Left lobe of liver (tissue), 2 donors: Measurements from ENCODE around the gene ATXN7L1. TPM values are rescaled to one million over a fixed set of nuclear protein-coding genes. Genes with fewer than 3 reads are reported as not detected.
A peak's percentile ranks its signal among the peaks of the same experiment; 100 is the strongest.
"Not testable (repeated sequence)": the region's sequence is repeated elsewhere in the genome, so short reads cannot be mapped to it uniquely, and the experiment has no call there.

ENCODE experiments used
- ATAC-seq: fragments of 200-7000 bp; cut with Tn5 transposase; one replicate; pipeline ENCODE4 v1.9.1; 2020; ENCODE audit warnings: mild to moderate bottlenecking, moderate library complexity
- DNase-seq: peaks from one replicate; pipeline ENCODE4 v3.0.0-alpha.2; 2020; ENCODE audit warnings: low spot score
- total RNA-seq: library from RNA; stranded (reverse); gene quantifications from one replicate; pipeline ENCODE4 v1.2.1, GENCODE V29; 2021
- donor health status: DM: no; HTN: no; CAD: no; lungs with moderate emphysema.
- donor health status: DM: no; HTN: yes; CAD: no.

The ATXN7L1 gene
- total RNA-seq, 1 donor from 2014 or later = 15.5 TPM

DNA sequence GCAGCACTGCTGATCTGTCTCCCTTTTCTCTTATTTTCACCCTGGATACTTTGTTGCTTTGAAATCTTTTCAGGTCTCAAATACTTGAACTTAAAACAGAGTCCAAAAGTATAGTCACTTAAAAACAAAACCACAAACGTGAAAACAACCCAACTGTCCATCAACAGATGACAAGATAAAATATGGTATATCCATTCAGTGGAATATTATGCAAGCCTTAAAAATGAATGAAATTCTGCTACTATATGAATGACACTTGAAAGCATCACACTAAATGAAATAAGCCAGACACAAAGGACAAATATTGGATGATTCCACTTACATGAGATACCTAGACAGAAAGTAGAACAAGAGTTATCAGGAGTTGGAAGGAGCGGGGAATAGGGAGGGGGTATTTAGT lies 250.4 kb downstream of the ATXN7L1 start:
- DNase-seq (no peak), ATAC-seq (no peak)

DNA sequence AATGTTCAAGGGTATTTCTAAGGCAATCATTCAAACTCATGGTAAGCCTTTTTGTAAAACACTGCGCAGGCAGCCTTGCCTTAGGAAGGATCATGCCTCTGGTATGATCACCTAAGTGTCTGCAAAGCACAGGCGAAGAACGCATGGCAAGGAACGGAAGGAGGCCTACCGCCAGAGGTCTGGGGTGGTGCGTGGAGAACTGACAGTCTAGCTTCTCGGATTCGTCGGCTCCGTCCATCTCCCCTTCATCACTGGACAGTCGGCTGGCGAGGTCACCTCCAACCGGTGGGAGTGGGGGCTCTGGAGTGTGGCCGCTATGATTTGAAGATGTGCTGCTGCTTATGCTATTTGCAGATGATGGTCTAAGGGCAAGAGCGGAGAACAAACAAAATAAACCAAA lies 252.5 kb downstream of the ATXN7L1 start:
- no peak for DNase-seq
- ATAC-seq = no peak

DNA sequence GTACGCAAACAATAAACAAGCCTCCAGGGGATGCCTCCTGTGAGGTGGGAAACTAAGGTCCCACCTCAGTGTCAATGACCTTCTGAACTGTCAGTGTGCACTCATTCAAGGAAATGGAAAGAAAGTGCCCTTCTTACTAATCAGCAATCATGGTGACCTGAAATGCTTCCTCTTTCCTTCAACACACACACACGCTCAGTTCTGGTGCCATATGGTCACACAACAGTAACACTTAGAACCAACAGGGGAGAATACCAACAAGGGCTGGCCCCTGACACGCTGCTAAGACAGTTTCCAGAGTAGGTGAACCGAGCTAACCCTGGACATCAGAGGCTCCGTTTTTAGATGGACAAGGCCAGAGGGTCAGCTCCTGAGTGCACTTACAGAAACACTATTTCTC lies 253.0 kb downstream of the ATXN7L1 start:
- DNase-seq (no peak), ATAC-seq (no peak)

- ATAC-seq = no peak
- no peak for DNase-seq
Measured at GRCh38 chr7:105622106-105622731, 254.2 kb downstream of the ATXN7L1 start.

DNA sequence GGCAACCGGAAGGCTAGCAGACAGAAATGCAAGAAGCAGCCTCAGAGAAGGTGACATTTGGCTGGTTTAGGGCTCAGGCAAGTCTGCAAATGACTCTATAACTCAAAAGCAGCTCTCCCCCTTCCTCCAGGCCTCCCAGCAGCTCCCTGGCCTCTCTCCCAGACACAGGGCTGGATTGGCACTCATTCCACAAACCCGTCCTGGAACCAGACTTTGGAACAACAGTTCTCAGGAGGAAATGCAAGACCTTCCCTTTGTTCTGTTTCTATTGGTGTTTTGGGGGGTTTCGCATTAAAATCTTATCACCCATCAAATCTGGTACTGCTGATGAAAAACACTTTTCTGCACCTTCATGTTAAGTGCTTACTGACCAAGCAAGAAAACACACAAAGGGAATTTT lies 254.8 kb downstream of the ATXN7L1 start:
- peak; percentile 64 for ATAC-seq
- DNase-seq = no peak

- ATAC-seq = no peak
- no peak for DNase-seq
Measured at GRCh38 chr7:105621176-105621575, 255.2 kb downstream of the ATXN7L1 start.

DNA sequence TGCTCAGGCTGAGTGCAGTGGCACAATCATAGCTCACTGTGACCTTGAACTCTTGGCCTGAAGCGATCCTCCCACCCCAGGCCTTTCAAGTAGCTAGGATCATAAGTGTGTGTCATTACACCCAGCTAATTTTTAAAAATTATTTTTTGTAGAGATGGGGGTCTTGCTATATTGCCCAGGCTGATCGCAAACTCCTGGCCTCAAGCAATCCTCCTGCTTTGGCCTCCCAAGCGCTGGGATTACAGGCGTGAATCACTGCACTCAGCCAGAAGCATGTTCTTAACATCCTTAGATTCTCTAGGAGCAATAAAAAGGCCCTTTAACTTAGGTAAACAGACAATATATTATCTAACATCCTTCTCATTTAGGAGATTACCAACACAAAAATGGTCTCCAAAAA lies 256.8 kb downstream of the ATXN7L1 start:
- no peak for DNase-seq

DNA sequence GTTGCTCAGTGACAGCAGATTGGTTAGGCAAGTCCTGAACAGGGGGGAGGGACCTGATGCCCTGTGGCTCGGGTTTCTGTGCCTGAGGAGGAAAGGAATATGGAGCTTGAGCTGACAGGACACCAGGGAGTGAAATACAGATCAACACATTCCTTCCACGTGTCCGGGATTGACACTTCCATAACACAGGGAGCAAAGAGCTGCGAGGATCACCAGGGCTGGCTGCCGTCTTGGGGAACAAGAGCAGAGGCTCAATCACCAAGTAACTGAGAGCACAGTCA lies 258.4 kb downstream of the ATXN7L1 start:
- ATAC-seq (no peak), DNase-seq (no peak)

More for the DNA sequence above, 256.8 kb downstream of the ATXN7L1 start:
- no peak for ATAC-seq

- ATAC-seq (no peak), DNase-seq (no peak)
Measured at GRCh38 chr7:105617280-105618015, 259.0 kb downstream of the ATXN7L1 start.

GRCh38 chr7:105614341-105614840 lies 262.0 kb downstream of the ATXN7L1 start:
- no peak for DNase-seq

GRCh38 chr7:105613611-105614330 lies 262.6 kb downstream of the ATXN7L1 start:
- ATAC-seq = no peak
- no peak for DNase-seq

More at GRCh38 chr7:105614341-105614840, 262.0 kb downstream of the ATXN7L1 start:
- no peak for ATAC-seq

GRCh38 chr7:105612806-105613205 lies 263.6 kb downstream of the ATXN7L1 start:
- ATAC-seq (no peak), DNase-seq (no peak)

- ATAC-seq = peak; percentile 24
Measured at GRCh38 chr7:105611856-105612775, 264.3 kb downstream of the ATXN7L1 start.

DNA sequence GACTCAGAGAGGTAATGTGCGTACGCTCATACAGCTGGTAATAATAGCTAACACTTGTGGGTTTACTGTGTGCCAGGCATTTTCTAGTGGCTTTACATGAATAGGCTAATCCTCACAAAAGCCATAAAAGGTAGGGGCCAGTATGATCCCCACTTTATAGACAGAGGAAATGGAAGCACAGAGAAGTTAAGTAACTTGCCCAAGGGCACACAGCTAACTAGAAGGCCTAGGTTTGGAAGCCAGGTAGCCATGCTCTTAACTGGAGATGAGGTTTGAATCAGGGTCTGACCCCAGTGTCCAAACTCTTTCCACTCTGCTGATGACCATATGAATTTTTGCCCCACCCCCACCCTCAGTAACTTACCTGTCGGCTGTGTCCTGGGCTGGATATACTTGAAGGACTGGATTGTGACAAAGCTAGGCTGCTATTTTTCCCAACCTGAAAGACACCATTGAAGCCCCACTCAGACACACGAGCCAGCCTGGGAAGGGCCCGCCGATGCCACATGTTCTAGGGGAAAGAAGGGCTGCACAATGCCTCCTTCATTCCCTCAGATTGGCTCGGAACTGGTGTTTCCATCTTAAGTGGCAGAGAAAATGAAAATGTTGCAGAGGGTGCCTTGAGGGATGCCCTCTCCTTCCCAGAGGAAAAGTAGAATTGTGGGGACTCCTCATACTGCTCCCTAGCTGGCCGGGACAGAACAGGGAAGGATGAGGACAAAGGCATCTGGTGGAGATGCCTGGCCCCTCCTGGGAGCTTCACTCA lies 266.1 kb downstream of the ATXN7L1 start:
- DNase-seq (no peak), ATAC-seq (no peak)

More at GRCh38 chr7:105611856-105612775, 264.3 kb downstream of the ATXN7L1 start:
- no peak for DNase-seq

DNA sequence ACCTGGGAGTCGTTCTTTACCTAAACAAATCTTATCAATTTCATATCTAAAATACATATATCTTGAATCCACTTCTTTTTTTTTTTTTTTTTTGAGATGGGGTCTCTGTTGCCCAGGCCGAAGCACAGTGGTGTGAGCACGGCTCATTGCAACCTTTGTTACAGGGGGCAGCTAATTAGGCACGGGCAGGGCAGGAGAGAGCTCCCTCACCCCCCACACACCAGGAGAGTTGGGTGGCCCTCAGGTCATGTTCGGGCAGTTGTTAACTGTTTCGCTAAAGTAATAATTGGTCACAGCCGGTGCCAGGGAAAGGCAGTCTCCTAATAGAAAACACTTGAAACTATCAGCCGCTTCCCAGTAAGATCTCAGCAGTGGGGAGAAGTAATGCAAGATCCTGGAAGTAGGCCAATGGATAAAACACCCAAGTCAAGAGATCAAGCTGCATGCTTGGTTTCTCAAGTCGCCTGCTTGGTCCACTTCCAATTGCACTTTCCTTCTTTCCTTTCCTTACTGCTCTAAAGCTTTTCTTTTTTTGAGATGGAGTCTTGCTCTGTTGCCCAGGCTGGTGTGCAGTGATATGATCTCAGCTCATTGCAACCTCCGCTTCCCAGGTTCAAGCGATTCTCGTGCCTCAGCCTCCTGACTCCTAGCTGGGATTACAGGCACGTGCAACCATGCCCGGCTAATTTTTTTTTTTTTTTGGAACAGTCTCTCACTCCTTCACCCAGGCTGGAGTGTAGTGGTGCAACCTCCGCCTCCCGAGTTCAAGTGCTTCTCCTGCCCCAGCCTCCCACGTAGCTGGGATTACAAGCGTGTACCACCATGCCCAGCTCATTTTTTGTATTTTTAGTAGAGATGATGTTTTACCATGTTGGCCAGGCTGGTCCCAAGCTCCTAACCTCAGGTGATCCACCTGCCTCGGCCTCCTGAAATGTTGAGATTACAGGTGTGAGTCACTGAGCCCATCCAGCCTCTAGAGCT lies 273.8 kb downstream of the ATXN7L1 start:
- DNase-seq (no peak), ATAC-seq (no peak)

- no peak for DNase-seq
Measured at GRCh38 chr7:105600720-105601550, 275.5 kb downstream of the ATXN7L1 start.

GRCh38 chr7:105599551-105599950 lies 276.8 kb downstream of the ATXN7L1 start:
- DNase-seq (no peak), ATAC-seq (no peak)

More at GRCh38 chr7:105600720-105601550, 275.5 kb downstream of the ATXN7L1 start:
- ATAC-seq = no peak

- ATAC-seq, DNase-seq: not testable (repeated sequence)
Measured at GRCh38 chr7:105599080-105599479, 277.3 kb downstream of the ATXN7L1 start.
